ENCODE data around the gene MMP25. TPM values are rescaled to one million over a fixed set of nuclear protein-coding genes. Genes with fewer than 3 reads are reported as not detected.

Gene MMP25
- total and polyA plus RNA-seq, 9 of the 15 experiments (the other 6 are each of a cell fraction or from before 2014, with no cell fraction given) = 0.03 to 0.04 TPM; not detected in 7

- Histone ChIP-seq H3K79me2 (ENCODE audit: control insufficient read depth, insufficient read depth, low read length) (peaks cover 4% of the 10 kb centered on the region; the same call in 1 of the 3 replicates), H3K36me3 (ENCODE audit: control insufficient read depth, insufficient read depth, low read length) (no peaks in the 10 kb centered on the region), H4K20me1 (replicated peaks; ENCODE audit: control insufficient read depth, insufficient read depth, low read length) (no peaks in the 10 kb centered on the region), H3K27me3 (ENCODE audit: control insufficient read depth in 2 of 2, insufficient read depth in 2 of 2, low read length in 2 of 2) (no peaks in the 10 kb centered on the region), H2AFZ (ENCODE audit: low read depth, low read length) (no peak overlapping the region), H3K4me3 (no peak overlapping the region), H3K9ac (ENCODE audit: insufficient read depth in 1 of 2, low read depth in 2 of 2, low read length in 2 of 2) (no peak overlapping the region; a peak in 1 of 4 replicates), H3K27ac (ENCODE audit: extremely low read depth, low read depth, low read length) (no peak overlapping the region), H3K4me1 (replicated peaks in 1 of 2; ENCODE audit: control insufficient read depth in 2 of 2, insufficient read depth in 2 of 2, low read length in 2 of 2) (peaks cover 34 to 82% of the 10 kb centered on the region in 2 experiments), H3K4me2 (ENCODE audit: insufficient read depth, low read length) (no peak overlapping the region), H3K9me3 (replicated peaks; ENCODE audit: control insufficient read depth, insufficient read depth, low read depth, low read length) (no peaks in the 10 kb centered on the region), H3K9me1 (ENCODE audit: control insufficient read depth, insufficient read depth, low read length) (peaks cover 3% of the 10 kb centered on the region)
- ATAC-seq (no peak), FAIRE-seq (no peak), DNase-seq (ENCODE audit: extremely low read depth in 1 of 4, low spot score in 3 of 4) (no peak)
- ChIA-PET POLR2A (no interaction called here), CTCF (ENCODE audit: low intra/inter-chr PET ratio) (no interaction called here)
- TF ChIP-seq ARID3B (CRISPR knock-in tag; IDR thresholded peaks at IDR 0.05; ENCODE audit: borderline replicate concordance) (no peak), ZBTB7A (IDR thresholded peaks at IDR 0.05; ENCODE audit: borderline replicate concordance, control insufficient read depth, low read depth, low read length) (0 out of 2 replicates have a peak, but pooled peaks have one; percentile 29)
- BruUV-seq (replicated peaks) = no TSS peak
- 45% methylated on average over 17 of the region's 19 CpGs for WGBS (ENCODE audit: insufficient coverage, low coverage, missing lambda C conversion rate)
- in situ Hi-C loops (cut with MboI) = no loop called here
- intact Hi-C loops (cut with micrococcal nuclease) = no loop called here
Observed at GRCh38 chr16:3012246-3012645, 34.1 kb upstream of the MMP25 start.

- in situ Hi-C loops (cut with MboI) = no loop called here
- no peak for FAIRE-seq
- Histone ChIP-seq H3K79me2 (ENCODE audit: control insufficient read depth, insufficient read depth, low read length) (no peaks in the 10 kb centered on the region), H3K4me3 (no peak within 1 kb of the TSS), H3K4me2 (ENCODE audit: insufficient read depth, low read length) (no peak within 1 kb of the TSS), H3K9ac (ENCODE audit: insufficient read depth in 1 of 2, low read depth in 2 of 2, low read length in 2 of 2) (peak within 1 kb of the TSS in 1 of 2 experiments; percentile 67; a peak in 2 of 4 replicates), H3K27me3 (ENCODE audit: control insufficient read depth in 2 of 2, insufficient read depth in 2 of 2, low read length in 2 of 2) (no peaks in the 10 kb centered on the region), H4K20me1 (replicated peaks; ENCODE audit: control insufficient read depth, insufficient read depth, low read length) (no peaks in the 10 kb centered on the region), H2AFZ (ENCODE audit: low read depth, low read length) (no peak within 1 kb of the TSS), H3K4me1 (replicated peaks in 1 of 2; ENCODE audit: control insufficient read depth in 2 of 2, insufficient read depth in 2 of 2, low read length in 2 of 2) (peaks cover 29 to 82% of the 10 kb centered on the region in 2 experiments), H3K27ac (ENCODE audit: extremely low read depth, low read depth, low read length) (no peak within 1 kb of the TSS), H3K36me3 (ENCODE audit: control insufficient read depth, insufficient read depth, low read length) (no peaks in the 10 kb centered on the region), H3K9me1 (ENCODE audit: control insufficient read depth, insufficient read depth, low read length) (peaks cover 3% of the 10 kb centered on the region), H3K9me3 (replicated peaks; ENCODE audit: control insufficient read depth, insufficient read depth, low read depth, low read length) (no peaks in the 10 kb centered on the region)
- ChIA-PET POLR2A (no interaction called here), CTCF (ENCODE audit: low intra/inter-chr PET ratio) (no interaction called here)
- peak; percentile 11; the same call in 1 of the 3 replicates for ATAC-seq
- WGBS (ENCODE audit: insufficient coverage, low coverage, missing lambda C conversion rate) = 60% methylated on average over 24 of the region's 27 CpGs
- intact Hi-C loops (cut with micrococcal nuclease) = no loop called here
- BruUV-seq (replicated peaks) = no TSS peak
- TF ChIP-seq EGR1 (conservative IDR thresholded peaks at IDR 0.05) = 0 out of 2 replicates have a peak, but pooled peaks have one; percentile 18
- TF ChIP-seq POLR2G (IDR thresholded peaks at IDR 0.05; ENCODE audit: low read depth, low read length) = peak; percentile 7; the same call in 1 of the 2 replicates
- no peak for TF ChIP-seq SP2 (IDR thresholded peaks at IDR 0.05; ENCODE audit: extremely low read depth, low read depth, low read length, poor library complexity, severe bottlenecking)
- DNase-seq (ENCODE audit: extremely low read depth in 1 of 4, low spot score in 3 of 4) = peak in 1 of 4 experiments; percentile 45
Observed at GRCh38 chr16:3012828-3013420, 33.4 kb upstream of the MMP25 start, which contains the start of gene CLDN9. CLDN9 (plus strand) TSS chr16:3012923; CDS start chr16:3013363, 440 bp downstream.

Measured in K562 (cell line).